Natural killer cell (primary cell): ENCODE data around the gene KLK12. TPM values are rescaled to one million over a fixed set of nuclear protein-coding genes. Genes with fewer than 3 reads are reported as not detected.

Experiments
- ATAC-seq, 3 donors: fragments of 150-1000 bp in 2 of 3; fragments of 200-7000 bp in 1 of 3; cut with Tn5 transposase; 1 replicate in 1 of 3; 2 replicates in 2 of 3; pipeline ENCODE4 v1.10.0; 2021; ENCODE audit warnings: mild to moderate bottlenecking in 2 of 3, moderate library complexity in 2 of 3
- DNase-seq, 2 donors: peaks; one replicate each; pipeline versions ENCODE4 v3.0.0 to v3.0.0-alpha.2; 2013 to 2021; ENCODE audit warnings: mixed read lengths in 1 of 2
- H3K27ac ChIP-seq: one replicate; pipeline ENCODE4 v1.5.1; 2013; ENCODE audit warnings: mild to moderate bottlenecking, low read length
- H3K27me3 ChIP-seq: one replicate; pipeline ENCODE4 v1.6.1; 2013; ENCODE audit warnings: low read length; ENCODE audit not compliant: control insufficient read depth, insufficient read depth
- H3K36me3 ChIP-seq: one replicate; pipeline ENCODE4 v1.6.1; 2013; ENCODE audit warnings: low read length; ENCODE audit not compliant: control insufficient read depth, insufficient read depth
- H3K4me1 ChIP-seq: one replicate; pipeline ENCODE4 v1.6.1; 2013; ENCODE audit warnings: low read length; ENCODE audit not compliant: control insufficient read depth, insufficient read depth
- H3K4me3 ChIP-seq: one replicate; pipeline ENCODE4 v1.5.1; 2013; ENCODE audit warnings: low read length
- H3K9me3 ChIP-seq: one replicate; pipeline ENCODE4 v1.6.1; 2013; ENCODE audit warnings: low read length; ENCODE audit not compliant: control insufficient read depth, insufficient read depth
- H3K27ac Mint-ChIP-seq, 2 donors: one replicate each; pipeline ENCODE4 v1.8.0; 2022; ENCODE audit warnings: mild to moderate bottlenecking in 2 of 2, mixed read lengths in 2 of 2, moderate library complexity in 1 of 2
- H3K27me3 Mint-ChIP-seq, 2 donors: one replicate each; pipeline ENCODE4 v1.8.0; 2022; ENCODE audit warnings: low read depth in 2 of 2, mixed read lengths in 2 of 2
- H3K36me3 Mint-ChIP-seq: one replicate; pipeline ENCODE4 v1.8.0; 2022; ENCODE audit warnings: mixed read lengths
- H3K4me1 Mint-ChIP-seq, 2 donors: one replicate each; pipeline ENCODE4 v1.8.0; 2022; ENCODE audit warnings: mixed read lengths in 2 of 2
- H3K4me3 Mint-ChIP-seq: one replicate; pipeline ENCODE4 v1.8.0; 2022; ENCODE audit warnings: mild to moderate bottlenecking, moderate library complexity, mixed read lengths
- H3K9me3 Mint-ChIP-seq, 2 donors: one replicate each; pipeline ENCODE4 v1.8.0; 2022; ENCODE audit warnings: mixed read lengths in 2 of 2
- CTCF ChIP-seq: fragments of 200-600 bp; IDR thresholded peaks from one replicate; pipeline ENCODE4 v1.8.0; 2022; ENCODE audit warnings: antibody characterized with exemption
- WGBS: methylation state at CpG from one replicate; pipeline ENCODE4 v1.1.7; 2013; ENCODE audit warnings: missing lambda C conversion rate; ENCODE audit not compliant: insufficient coverage; 5-methylcytosine and 5-hydroxymethylcytosine counted together
- intact Hi-C: fragments of 100-400 bp; cut with micrococcal nuclease; formaldehyde crosslinking; loops from one replicate; pipeline ENCODE4 v1.14.2; 2022
- total RNA-seq, 4 donors: library from RNA; stranded (reverse); fragments of 120-200 nt in 1 of 4; gene quantifications; one replicate each; pipeline versions ENCODE4 v1.2.3 to v1.2.4, GENCODE V29; 2013 to 2022

The KLK12 gene
- total RNA-seq, 3 donors from 2014 or later (not counting 1 experiment from before 2014, with no cell fraction given) = not detected

- H3K36me3 Mint-ChIP-seq = no peaks in the 10 kb centered on the region
- no peak for TF ChIP-seq CTCF
- 64% methylated on average over 4 of the region's 4 CpGs for WGBS
- no peak for DNase-seq
- ATAC-seq = no peak
- Histone ChIP-seq H3K9me3 (no peaks in the 10 kb centered on the region), H3K4me1 (peaks cover 8% of the 10 kb centered on the region), H3K27ac (no peak overlapping the region), H3K27me3 (peaks cover 6% of the 10 kb centered on the region), H3K4me3 (no peak overlapping the region), H3K36me3 (no peaks in the 10 kb centered on the region)
- no peak overlapping the region for H3K4me3 Mint-ChIP-seq
- peaks cover 12 to 34% of the 10 kb centered on the region in 2 donors for H3K27me3 Mint-ChIP-seq
- H3K4me1 Mint-ChIP-seq = peaks cover 0 to 3% of the 10 kb centered on the region in 2 donors
- intact Hi-C loops = no loop called here
- no peak overlapping the region for H3K27ac Mint-ChIP-seq
- H3K9me3 Mint-ChIP-seq = peaks cover 3 to 4% of the 10 kb centered on the region in 2 donors
Measured at GRCh38 chr19:51060336-51060735, 25.5 kb upstream of the KLK12 start.

- no peak for DNase-seq
- no peak overlapping the region for H3K27ac ChIP-seq
- Mint-ChIP-seq H3K4me3 (no peak overlapping the region), H3K27ac (no peak overlapping the region), H3K27me3 (peaks cover 18 to 34% of the 10 kb centered on the region in 2 donors), H3K4me1 (no peaks in the 10 kb centered on the region), H3K9me3 (peaks cover 3 to 4% of the 10 kb centered on the region in 2 donors), H3K36me3 (no peaks in the 10 kb centered on the region)
- H3K9me3 ChIP-seq = no peaks in the 10 kb centered on the region
- no peaks in the 10 kb centered on the region for H3K36me3 ChIP-seq
- ATAC-seq = no peak
- intact Hi-C loops = no loop called here
- no peak for TF ChIP-seq CTCF
- 85% methylated on average over 4 of the region's 7 CpGs for WGBS
- peaks cover 3% of the 10 kb centered on the region for H3K27me3 ChIP-seq
- no peak overlapping the region for H3K4me3 ChIP-seq
- peaks cover 3% of the 10 kb centered on the region for H3K4me1 ChIP-seq
Measured at GRCh38 chr19:51059715-51060114, 24.9 kb upstream of the KLK12 start.

- Histone ChIP-seq H3K9me3 (no peaks in the 10 kb centered on the region), H3K36me3 (no peaks in the 10 kb centered on the region), H3K4me3 (no peak overlapping the region), H3K4me1 (no peaks in the 10 kb centered on the region), H3K27me3 (peaks cover 3% of the 10 kb centered on the region), H3K27ac (no peak overlapping the region)
- Mint-ChIP-seq H3K9me3 (no peaks in the 10 kb centered on the region), H3K36me3 (no peaks in the 10 kb centered on the region), H3K27ac (no peak overlapping the region), H3K27me3 (peaks cover 36% of the 10 kb centered on the region in 2 donors), H3K4me1 (no peaks in the 10 kb centered on the region), H3K4me3 (no peak overlapping the region)
- no peak for TF ChIP-seq CTCF
- intact Hi-C loops = no loop called here
- DNase-seq (no peak), ATAC-seq (no peak)
Measured at GRCh38 chr19:51055866-51056265, 21.1 kb upstream of the KLK12 start.

GRCh38 chr19:51047031-51047335, 12.2 kb upstream of the KLK12 start:
- intact Hi-C loops = no loop called here
- no peaks in the 10 kb centered on the region for H3K36me3 Mint-ChIP-seq
- H3K4me1 ChIP-seq = no peaks in the 10 kb centered on the region
- H3K9me3 ChIP-seq = no peaks in the 10 kb centered on the region
- no peaks in the 10 kb centered on the region for H3K36me3 ChIP-seq
- no peak for DNase-seq
- H3K4me3 Mint-ChIP-seq = no peak overlapping the region
- H3K27me3 ChIP-seq = no peaks in the 10 kb centered on the region
- H3K27ac ChIP-seq = no peak overlapping the region
- H3K4me3 ChIP-seq = no peak overlapping the region
- H3K27ac Mint-ChIP-seq = no peak overlapping the region
- H3K9me3 Mint-ChIP-seq = no peaks in the 10 kb centered on the region
- WGBS = 21% methylated on average over 4 of the region's 4 CpGs
- no peak for ATAC-seq
- no peak for TF ChIP-seq CTCF
- peaks cover 12 to 21% of the 10 kb centered on the region in 2 donors for H3K27me3 Mint-ChIP-seq
- no peaks in the 10 kb centered on the region for H3K4me1 Mint-ChIP-seq
